H9 (cell line): ENCODE data around the gene GREB1L. TPM values are rescaled to one million over a fixed set of nuclear protein-coding genes. Genes with fewer than 3 reads are reported as not detected.

Source experiments
- DNase-seq: peaks from one replicate; pipeline ENCODE4 v3.0.0-alpha.2; 2017
- H2AFZ ChIP-seq: one replicate; pipeline ENCODE4 v1.6.1; 2013; ENCODE audit warnings: mild to moderate bottlenecking, low read length, control low read depth, moderate library complexity
- H2AK5ac ChIP-seq: 2 replicates; pipeline ENCODE4 v1.6.1; 2013; ENCODE audit warnings: low read length, control low read depth, mixed read lengths; ENCODE audit not compliant: insufficient read length
- H2BK120ac ChIP-seq: one replicate; pipeline ENCODE4 v1.6.1; 2013; ENCODE audit warnings: low read depth, mild to moderate bottlenecking, low read length, control low read depth, inconsistent platforms; ENCODE audit not compliant: poor library complexity, severe bottlenecking
- H2BK12ac ChIP-seq: 2 replicates; pipeline ENCODE4 v1.6.1; 2013; ENCODE audit warnings: low read length, control low read depth, mixed read lengths, low read depth; ENCODE audit not compliant: insufficient read length
- H2BK15ac ChIP-seq: 2 replicates; pipeline ENCODE4 v1.6.1; 2013; ENCODE audit warnings: low read depth, low read length, control low read depth
- H2BK20ac ChIP-seq: one replicate; pipeline ENCODE4 v1.6.1; 2013; ENCODE audit warnings: low read depth, mild to moderate bottlenecking, low read length, control low read depth, inconsistent platforms; ENCODE audit not compliant: poor library complexity, severe bottlenecking
- H2BK5ac ChIP-seq: 2 replicates; pipeline ENCODE4 v1.6.1; 2013; ENCODE audit warnings: low read length, control low read depth, mixed read lengths; ENCODE audit not compliant: insufficient read length
- H3K14ac ChIP-seq: 2 replicates; pipeline ENCODE4 v1.6.1; 2013; ENCODE audit warnings: low read length, control low read depth; ENCODE audit not compliant: insufficient read depth
- H3K18ac ChIP-seq: 2 replicates; pipeline ENCODE4 v1.6.1; 2013; ENCODE audit warnings: low read depth, mild to moderate bottlenecking, mixed read lengths, low read length, control low read depth; ENCODE audit not compliant: insufficient read length
- H3K23ac ChIP-seq: 2 replicates; pipeline ENCODE4 v1.6.1; 2013; ENCODE audit warnings: low read length, control low read depth, mixed read lengths, low read depth; ENCODE audit not compliant: insufficient read length
- H3K23me2 ChIP-seq: 2 replicates; pipeline ENCODE4 v1.6.1; 2013; ENCODE audit warnings: low read depth, mild to moderate bottlenecking, mixed read lengths, low read length, control low read depth; ENCODE audit not compliant: insufficient read length, poor library complexity, severe bottlenecking
- H3K27ac ChIP-seq: 2 replicates; pipeline ENCODE4 v1.5.1; 2013; ENCODE audit warnings: low read length, control low read depth, mixed read lengths, low read depth; ENCODE audit not compliant: insufficient read length
- H3K27me3 ChIP-seq: 2 replicates; pipeline ENCODE4 v1.6.1; 2013; ENCODE audit warnings: low read length, control low read depth, inconsistent platforms; ENCODE audit not compliant: insufficient read depth
- H3K4ac ChIP-seq: 2 replicates; pipeline ENCODE4 v1.6.1; 2013; ENCODE audit warnings: low read depth, mild to moderate bottlenecking, control low read depth, inconsistent platforms, low read length, moderate library complexity
- H3K4me1 ChIP-seq: 2 replicates; pipeline ENCODE4 v1.6.1; 2013; ENCODE audit warnings: low read length, control low read depth, inconsistent platforms; ENCODE audit not compliant: insufficient read depth
- H3K4me2 ChIP-seq: 2 replicates; pipeline ENCODE4 v1.6.1; 2013; ENCODE audit warnings: low read length, control low read depth, mixed read lengths; ENCODE audit not compliant: insufficient read length, insufficient read depth
- H3K56ac ChIP-seq: 2 replicates; pipeline ENCODE4 v1.6.1; 2013; ENCODE audit warnings: low read depth, mild to moderate bottlenecking, mixed read lengths, low read length, control low read depth; ENCODE audit not compliant: insufficient read length
- H3K79me1 ChIP-seq: 2 replicates; pipeline ENCODE4 v1.6.1; 2013; ENCODE audit warnings: low read depth, mild to moderate bottlenecking, moderate library complexity, low read length, control low read depth, inconsistent platforms; ENCODE audit not compliant: insufficient read depth, poor library complexity, severe bottlenecking
- H3K79me2 ChIP-seq: 2 replicates; pipeline ENCODE4 v1.6.1; 2013; ENCODE audit warnings: low read length, control low read depth, inconsistent platforms; ENCODE audit not compliant: insufficient read depth
- H3K9ac ChIP-seq: 2 replicates; pipeline ENCODE4 v1.6.1; 2013; ENCODE audit warnings: low read length, control low read depth, mixed read lengths; ENCODE audit not compliant: insufficient read length; ENCODE audit errors: extremely low read depth
- H3K9me3 ChIP-seq: one replicate; pipeline ENCODE4 v1.6.1; 2013; ENCODE audit warnings: low read depth, low read length, inconsistent platforms; ENCODE audit not compliant: control insufficient read depth
- H3T11ph ChIP-seq: one replicate; pipeline ENCODE4 v1.6.1; 2013; ENCODE audit warnings: mild to moderate bottlenecking, low read length, control low read depth, inconsistent platforms
- H4K20me1 ChIP-seq: one replicate; pipeline ENCODE4 v1.6.1; 2013; ENCODE audit not compliant: control insufficient read depth, insufficient read length, insufficient read depth
- H4K5ac ChIP-seq: 2 replicates; pipeline ENCODE4 v1.6.1; 2013; ENCODE audit warnings: low read depth, mild to moderate bottlenecking, mixed read lengths, low read length, control low read depth; ENCODE audit not compliant: insufficient read length
- H4K8ac ChIP-seq: replicated peaks from 2 replicates; pipeline ENCODE4 v1.6.1; 2013; ENCODE audit warnings: low read length, control low read depth, mixed read lengths, low read depth; ENCODE audit not compliant: insufficient read length
- H4K91ac ChIP-seq: 2 replicates; pipeline ENCODE4 v1.6.1; 2013; ENCODE audit warnings: low read depth, mild to moderate bottlenecking, moderate library complexity, mixed read lengths, low read length, control low read depth; ENCODE audit not compliant: insufficient read length
- H3K27ac Mint-ChIP-seq, 3 experiments: 2 replicates in 2 of 3; 3 replicates in 1 of 3; pipeline ENCODE4 v1.8.0; 2020 to 2021; ENCODE audit warnings: mixed read lengths in 3 of 3, mild to moderate bottlenecking in 1 of 3, moderate library complexity in 1 of 3
- H3K27me3 Mint-ChIP-seq: 2 replicates; pipeline ENCODE4 v1.8.0; 2021; ENCODE audit warnings: low read depth, mild to moderate bottlenecking, moderate library complexity, mixed read lengths
- H3K36me3 Mint-ChIP-seq, 3 experiments: 2 replicates in 2 of 3; 3 replicates in 1 of 3; pipeline ENCODE4 v1.8.0; 2020 to 2021; ENCODE audit warnings: low read depth in 3 of 3, mixed read lengths in 3 of 3; ENCODE audit not compliant: insufficient read depth in 1 of 3
- H3K4me1 Mint-ChIP-seq, 2 experiments: 2 replicates each; pipeline ENCODE4 v1.8.0; 2020; ENCODE audit warnings: mixed read lengths in 2 of 2
- H3K4me3 Mint-ChIP-seq, 2 experiments: 2 replicates in 1 of 2; 3 replicates in 1 of 2; pipeline ENCODE4 v1.8.0; 2020 to 2021; ENCODE audit warnings: mild to moderate bottlenecking in 2 of 2, mixed read lengths in 2 of 2, moderate library complexity in 1 of 2
- H3K9me3 Mint-ChIP-seq, 2 experiments: 2 replicates in 1 of 2; 3 replicates in 1 of 2; pipeline ENCODE4 v1.8.0; 2020; ENCODE audit warnings: mild to moderate bottlenecking in 2 of 2, mixed read lengths in 2 of 2, moderate library complexity in 1 of 2
- CTCF ChIP-seq: fragments of 200-600 bp; sonication (generic); conservative IDR thresholded peaks from 3 replicates; pipeline ENCODE4 v1.8.0; 2021; ENCODE audit warnings: antibody characterized with exemption, mild to moderate bottlenecking
- WGBS: extraction: QIAGEN DNeasy Blood & Tissue Kit; methylation state at CpG from one replicate; pipeline ENCODE4 v1.1.7; 2013; ENCODE audit warnings: missing lambda C conversion rate, low lambda C conversion rate, mixed read lengths; ENCODE audit not compliant: insufficient read length; ENCODE audit errors: extremely low coverage; 5-methylcytosine and 5-hydroxymethylcytosine counted together
- total RNA-seq: library from RNA; stranded (reverse); gene quantifications from 2 replicates; pipeline ENCODE4 v1.2.1, GENCODE V29; 2021

The GREB1L gene
- total RNA-seq, 1 experiment from 2014 or later = 2.7 TPM

- Mint-ChIP-seq H3K4me3 (no peak overlapping the region), H3K27me3 (peaks cover 64% of the 10 kb centered on the region), H3K27ac (no peak overlapping the region), H3K36me3 (no peaks in the 10 kb centered on the region), H3K4me1 (peaks cover 6 to 9% of the 10 kb centered on the region in 2 experiments), H3K9me3 (no peaks in the 10 kb centered on the region)
- WGBS = no CpG with 5 or more reads among the region's 6 CpGs
- DNase-seq = no peak
- H3K14ac ChIP-seq = no peak overlapping the region
- no peak overlapping the region for H2BK20ac ChIP-seq
- no peak overlapping the region for H2AK5ac ChIP-seq
- H3K18ac ChIP-seq = no peak overlapping the region
- no peak overlapping the region for H3K4ac ChIP-seq
- no peak overlapping the region for H4K91ac ChIP-seq
- no peak overlapping the region for H2BK12ac ChIP-seq
- H3K27me3 ChIP-seq = peaks cover 11% of the 10 kb centered on the region; the same call in 1 of the 2 replicates
- no peak overlapping the region for H3K9ac ChIP-seq
- H4K5ac ChIP-seq = no peak overlapping the region
- no peaks in the 10 kb centered on the region for H4K20me1 ChIP-seq
- no peak overlapping the region for H4K8ac ChIP-seq
- no peak overlapping the region for H3K56ac ChIP-seq
- no peaks in the 10 kb centered on the region for H3K79me1 ChIP-seq
- no peak overlapping the region for H3T11ph ChIP-seq
- H2BK120ac ChIP-seq = no peak overlapping the region
- no peak overlapping the region for H3K23ac ChIP-seq
- no peak for TF ChIP-seq CTCF
- H3K27ac ChIP-seq = no peak overlapping the region
- no peaks in the 10 kb centered on the region for H3K9me3 ChIP-seq
- H3K79me2 ChIP-seq = no peaks in the 10 kb centered on the region
- no peak overlapping the region for H2BK5ac ChIP-seq
- no peak overlapping the region for H2AFZ ChIP-seq
- H2BK15ac ChIP-seq = no peak overlapping the region
- no peaks in the 10 kb centered on the region for H3K4me1 ChIP-seq
- H3K4me2 ChIP-seq = no peak overlapping the region
- H3K23me2 ChIP-seq = no peaks in the 10 kb centered on the region
Measured at GRCh38 chr18:21215490-21215889, 26.5 kb upstream of the GREB1L start.
